MM.1S (cell line): Measurements from ENCODE around the gene KIAA1328.

Source experiments
- DNase-seq: peaks from one replicate; pipeline ENCODE4 v3.0.0-alpha.2; 2015
- H2AFZ ChIP-seq: fragments of 300-600 bp; sonication (generic); 2 replicates; pipeline ENCODE4 v1.6.0; 2016; ENCODE audit warnings: antibody characterized with exemption, low read length
- H3F3A ChIP-seq: fragments of 300-600 bp; sonication (generic); 2 replicates; pipeline ENCODE4 v1.6.1; 2016; ENCODE audit warnings: mild to moderate bottlenecking, antibody characterized with exemption, low read length, moderate library complexity, mixed read lengths; ENCODE audit not compliant: insufficient read depth
- H3K27ac ChIP-seq: fragments of 300-600 bp; sonication (generic); 2 replicates; pipeline ENCODE4 v1.5.1; 2016; ENCODE audit warnings: mild to moderate bottlenecking, low read length
- H3K27me3 ChIP-seq: fragments of 300-600 bp; sonication (generic); replicated peaks from 2 replicates; pipeline ENCODE4 v1.6.0; 2016; ENCODE audit warnings: low read length; ENCODE audit not compliant: insufficient read depth
- H3K36me3 ChIP-seq: fragments of 300-600 bp; sonication (generic); replicated peaks from 2 replicates; pipeline ENCODE4 v1.6.1; 2016; ENCODE audit warnings: mild to moderate bottlenecking, low read length, mixed read lengths; ENCODE audit not compliant: insufficient read depth
- H3K4me1 ChIP-seq: fragments of 300-600 bp; sonication (generic); 2 replicates; pipeline ENCODE4 v1.6.1; 2016; ENCODE audit warnings: low read length, mixed read lengths
- H3K4me2 ChIP-seq: fragments of 300-600 bp; sonication (generic); 2 replicates; pipeline ENCODE4 v1.6.0; 2016; ENCODE audit warnings: low read depth, low read length
- H3K4me3 ChIP-seq: fragments of 300-600 bp; sonication (generic); 2 replicates; pipeline ENCODE4 v1.5.1; 2016; ENCODE audit warnings: low read length, mixed read lengths
- H3K79me2 ChIP-seq: fragments of 300-600 bp; sonication (generic); 2 replicates; pipeline ENCODE4 v1.6.1; 2016; ENCODE audit warnings: mixed run types, low read length, mixed read lengths
- H3K9ac ChIP-seq: fragments of 300-600 bp; sonication (generic); 2 replicates; pipeline ENCODE4 v1.6.1; 2016; ENCODE audit warnings: low read length, mixed read lengths
- H3K9me2 ChIP-seq: fragments of 300-600 bp; sonication (generic); replicated peaks from 2 replicates; pipeline ENCODE4 v1.6.1; 2016; ENCODE audit warnings: mild to moderate bottlenecking, low read length, mixed read lengths; ENCODE audit not compliant: insufficient read depth
- H3K9me3 ChIP-seq: fragments of 300-600 bp; sonication (generic); replicated peaks from 2 replicates; pipeline ENCODE4 v1.6.1; 2016; ENCODE audit warnings: mild to moderate bottlenecking, low read length, mixed read lengths; ENCODE audit not compliant: insufficient read depth
- H4K20me1 ChIP-seq: fragments of 300-600 bp; sonication (generic); 2 replicates; pipeline ENCODE4 v1.6.1; 2016; ENCODE audit warnings: mild to moderate bottlenecking, low read length, moderate library complexity, mixed read lengths; ENCODE audit not compliant: insufficient read depth
- CTCF ChIP-seq: fragments of 300-600 bp; sonication (generic); IDR thresholded peaks from 2 replicates; pipeline ENCODE4 v1.5.1; 2016; ENCODE audit warnings: antibody characterized with exemption, low read length, mixed read lengths
- EZH2 ChIP-seq: fragments of 300-600 bp; sonication (generic); optimal IDR thresholded peaks from 2 replicates; pipeline ENCODE3; 2017; ENCODE audit warnings: low read depth, mild to moderate bottlenecking, antibody characterized with exemption, low read length, mixed read lengths
- EZH2phosphoT487 ChIP-seq: fragments of 300-600 bp; sonication (generic); IDR thresholded peaks from 2 replicates; pipeline ENCODE4 v1.6.1; 2018; ENCODE audit warnings: antibody characterized with exemption, low read length

The KIAA1328 gene

DNA sequence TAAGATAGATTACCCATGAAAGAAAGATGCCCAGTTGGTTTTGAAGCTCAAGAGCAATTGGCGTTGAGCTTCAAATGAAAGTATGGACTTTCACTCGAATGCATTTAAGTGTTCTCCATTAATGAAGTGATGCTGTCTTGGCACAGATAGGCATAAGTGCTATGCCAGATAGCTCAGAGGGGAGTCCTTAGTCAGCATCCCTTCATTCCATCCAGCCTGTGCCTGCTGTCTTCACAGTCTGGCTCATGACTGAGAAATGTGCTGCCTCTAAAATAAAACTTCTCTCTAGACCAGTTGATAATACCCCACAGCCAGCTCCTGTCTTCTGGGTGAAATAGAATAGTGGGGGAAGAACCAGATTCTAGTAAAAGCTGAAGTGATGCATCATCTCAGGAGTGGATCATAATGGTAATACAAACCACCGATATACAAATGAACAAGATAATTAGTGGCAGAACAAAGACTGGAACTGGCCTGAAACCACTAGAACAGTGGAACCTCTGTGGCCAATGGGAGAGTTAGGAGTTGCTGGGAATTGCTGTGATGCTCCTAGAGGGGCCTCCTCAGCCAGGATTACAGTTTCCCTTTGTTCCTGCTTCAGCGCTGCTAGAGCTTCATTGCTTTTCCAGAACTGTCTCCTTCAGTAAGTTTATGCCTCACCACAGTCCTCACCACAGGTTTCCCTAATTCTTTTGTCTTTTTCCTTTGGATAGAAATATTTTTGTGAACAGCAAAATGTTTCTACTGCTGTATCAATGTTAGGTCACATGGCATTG is 359.3 kb downstream of the KIAA1328 start:
- no peak for TF ChIP-seq EZH2
- TF ChIP-seq CTCF: no peak
- TF ChIP-seq EZH2phosphoT487: no peak
- Histone ChIP-seq H3F3A (no peaks in the 10 kb centered on the region), H3K4me3 (no peak overlapping the region), H2AFZ (no peak overlapping the region), H3K79me2 (no peaks in the 10 kb centered on the region), H3K4me2 (no peak overlapping the region), H3K9ac (no peak overlapping the region), H3K36me3 (no peaks in the 10 kb centered on the region), H3K27me3 (no peaks in the 10 kb centered on the region), H3K9me2 (no peaks in the 10 kb centered on the region), H3K4me1 (no peaks in the 10 kb centered on the region), H3K27ac (no peak overlapping the region), H4K20me1 (no peaks in the 10 kb centered on the region), H3K9me3 (no peaks in the 10 kb centered on the region)
- no peak for DNase-seq

- H3K79me2 ChIP-seq: no peaks in the 10 kb centered on the region
- no peaks in the 10 kb centered on the region for H4K20me1 ChIP-seq
- no peak overlapping the region for H3K27ac ChIP-seq
- no peak overlapping the region for H3K4me3 ChIP-seq
- no peak for TF ChIP-seq EZH2phosphoT487
- no peak for TF ChIP-seq EZH2
- no peak for TF ChIP-seq CTCF
- no peaks in the 10 kb centered on the region for H3K36me3 ChIP-seq
- H3F3A ChIP-seq: no peaks in the 10 kb centered on the region
- no peaks in the 10 kb centered on the region for H3K4me1 ChIP-seq
- no peak overlapping the region for H3K4me2 ChIP-seq
- H3K9me2 ChIP-seq: no peaks in the 10 kb centered on the region
- H3K9ac ChIP-seq: no peak overlapping the region
- no peaks in the 10 kb centered on the region for H3K27me3 ChIP-seq
- no peaks in the 10 kb centered on the region for H3K9me3 ChIP-seq
- DNase-seq: no peak
- no peak overlapping the region for H2AFZ ChIP-seq
Observed at GRCh38 chr18:37199741-37200140, 370.8 kb downstream of the KIAA1328 start.

DNA sequence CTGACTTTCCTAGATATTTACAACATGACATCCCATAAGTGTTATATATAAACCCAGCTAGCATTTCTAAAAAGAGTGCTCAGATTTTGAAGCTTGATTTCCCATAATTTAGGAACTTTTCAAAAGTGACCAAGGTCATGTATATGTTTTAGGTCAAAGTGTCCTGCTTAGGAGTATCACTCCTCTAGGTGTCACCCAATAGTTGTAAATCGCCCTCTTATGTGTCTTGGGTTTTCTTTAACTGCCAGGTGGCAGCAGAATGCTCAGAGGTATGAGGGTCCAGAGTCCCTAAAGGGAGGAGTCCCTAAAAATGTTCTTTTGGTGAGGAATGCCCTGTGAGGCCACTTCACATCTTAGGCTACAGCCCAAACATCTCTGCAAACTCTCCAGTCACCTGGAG is 378.4 kb downstream of the KIAA1328 start:
- Histone ChIP-seq H4K20me1 (no peaks in the 10 kb centered on the region), H3K4me3 (no peak overlapping the region), H3K27me3 (no peaks in the 10 kb centered on the region), H3K9me2 (no peaks in the 10 kb centered on the region), H3K9ac (no peak overlapping the region), H3K4me2 (no peak overlapping the region), H3K27ac (no peak overlapping the region), H3K36me3 (no peaks in the 10 kb centered on the region), H2AFZ (no peak overlapping the region), H3K79me2 (no peaks in the 10 kb centered on the region), H3F3A (no peaks in the 10 kb centered on the region), H3K4me1 (no peaks in the 10 kb centered on the region), H3K9me3 (no peaks in the 10 kb centered on the region)
- DNase-seq: no peak
- TF ChIP-seq CTCF (no peak), EZH2 (no peak), EZH2phosphoT487 (no peak)
